ENCODE measurements around the gene FMN1. TPM values are rescaled to one million over a fixed set of nuclear protein-coding genes. Genes with fewer than 3 reads are reported as not detected.

FMN1 gene
- total RNA-seq, 2 donors from 2014 or later, result 0.60 to 1.1 TPM

DNA sequence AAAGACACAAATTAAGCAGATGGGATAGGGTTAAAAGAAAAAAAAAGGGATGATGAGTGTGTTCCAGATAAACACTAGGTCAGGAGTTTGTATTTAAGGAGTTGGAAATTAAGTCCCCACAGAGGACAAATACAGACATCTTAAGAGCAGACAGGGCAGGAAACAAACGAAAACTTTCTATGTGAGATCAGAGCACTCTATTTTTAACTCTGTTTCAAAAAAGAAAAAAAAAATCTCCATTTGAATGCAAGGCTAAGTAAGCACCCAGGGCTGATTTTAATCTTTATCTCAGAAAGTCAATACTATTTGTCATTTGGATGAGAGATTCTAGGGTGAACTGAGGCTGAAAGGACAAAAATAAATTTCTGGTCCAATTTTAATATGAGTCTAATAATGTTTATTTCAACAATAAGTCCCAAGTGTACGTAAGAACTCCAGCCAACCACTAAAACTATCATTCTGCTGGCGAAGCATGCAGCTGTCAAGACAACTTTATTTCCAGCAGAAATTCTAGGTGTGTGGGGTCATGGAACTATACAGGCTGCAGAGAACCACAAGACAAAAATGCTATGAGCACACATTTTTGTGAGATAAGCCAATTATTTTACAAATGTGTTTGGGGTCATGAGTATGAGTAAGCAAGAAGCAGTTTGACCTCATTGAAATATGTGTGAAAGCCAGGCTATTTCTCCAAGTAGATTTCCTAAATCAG, 186.1 kb downstream of the FMN1 start:
- Mint-ChIP-seq H3K9me3 (peaks cover 2% of the 10 kb centered on the region), H3K36me3 (ENCODE audit: low read depth) (no peaks in the 10 kb centered on the region), H3K27me3 (ENCODE audit: insufficient read depth) (peaks cover 3% of the 10 kb centered on the region), H3K4me3 (no peak overlapping the region), H3K27ac (no peak overlapping the region), H3K4me1 (peaks cover 12% of the 10 kb centered on the region)
- H3K9me3 ChIP-seq (ENCODE audit: control insufficient read depth, low read length), result no peaks in the 10 kb centered on the region
- H3K4me3 ChIP-seq (ENCODE audit: low read length), result no peak overlapping the region
- H3K4me1 ChIP-seq (ENCODE audit: control insufficient read depth, insufficient read depth, low read length), result no peaks in the 10 kb centered on the region
- TF ChIP-seq, protein P1, sequence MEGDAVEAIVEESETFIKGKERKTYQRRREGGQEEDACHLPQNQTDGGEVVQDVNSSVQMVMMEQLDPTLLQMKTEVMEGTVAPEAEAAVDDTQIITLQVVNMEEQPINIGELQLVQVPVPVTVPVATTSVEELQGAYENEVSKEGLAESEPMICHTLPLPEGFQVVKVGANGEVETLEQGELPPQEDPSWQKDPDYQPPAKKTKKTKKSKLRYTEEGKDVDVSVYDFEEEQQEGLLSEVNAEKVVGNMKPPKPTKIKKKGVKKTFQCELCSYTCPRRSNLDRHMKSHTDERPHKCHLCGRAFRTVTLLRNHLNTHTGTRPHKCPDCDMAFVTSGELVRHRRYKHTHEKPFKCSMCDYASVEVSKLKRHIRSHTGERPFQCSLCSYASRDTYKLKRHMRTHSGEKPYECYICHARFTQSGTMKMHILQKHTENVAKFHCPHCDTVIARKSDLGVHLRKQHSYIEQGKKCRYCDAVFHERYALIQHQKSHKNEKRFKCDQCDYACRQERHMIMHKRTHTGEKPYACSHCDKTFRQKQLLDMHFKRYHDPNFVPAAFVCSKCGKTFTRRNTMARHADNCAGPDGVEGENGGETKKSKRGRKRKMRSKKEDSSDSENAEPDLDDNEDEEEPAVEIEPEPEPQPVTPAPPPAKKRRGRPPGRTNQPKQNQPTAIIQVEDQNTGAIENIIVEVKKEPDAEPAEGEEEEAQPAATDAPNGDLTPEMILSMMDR (conservative IDR thresholded peaks at IDR 0.05), result no peak
- H3K27ac ChIP-seq (ENCODE audit: low read depth, low read length), result no peak overlapping the region
- H3K9ac ChIP-seq (ENCODE audit: extremely low read depth, low read length, poor library complexity, severe bottlenecking), result no peak overlapping the region
- no peaks in the 10 kb centered on the region for H3K36me3 ChIP-seq (ENCODE audit: control insufficient read depth, insufficient read depth, low read length)
- DNase-seq, result no peak
- no peaks in the 10 kb centered on the region for H3K27me3 ChIP-seq (ENCODE audit: control insufficient read depth, insufficient read depth, low read length, poor library complexity, severe bottlenecking)
- WGBS, 2 experiments (ENCODE audit: insufficient coverage in 1 of 2, insufficient read length in 1 of 2), result 71 to 72% methylated on average over 3 of the region's 3 CpGs

GRCh38 chr15:33007303-33007855, 187.1 kb downstream of the FMN1 start:
- Mint-ChIP-seq H3K4me1 (peaks cover 15% of the 10 kb centered on the region), H3K9me3 (peaks cover 2% of the 10 kb centered on the region), H3K27me3 (ENCODE audit: insufficient read depth) (no peaks in the 10 kb centered on the region), H3K36me3 (ENCODE audit: low read depth) (no peaks in the 10 kb centered on the region), H3K4me3 (no peak overlapping the region), H3K27ac (no peak overlapping the region)
- Histone ChIP-seq H3K27me3 (ENCODE audit: control insufficient read depth, insufficient read depth, low read length, poor library complexity, severe bottlenecking) (no peaks in the 10 kb centered on the region), H3K4me1 (ENCODE audit: control insufficient read depth, insufficient read depth, low read length) (no peaks in the 10 kb centered on the region), H3K9ac (ENCODE audit: extremely low read depth, low read length, poor library complexity, severe bottlenecking) (no peak overlapping the region), H3K9me3 (ENCODE audit: control insufficient read depth, low read length) (no peaks in the 10 kb centered on the region), H3K27ac (ENCODE audit: low read depth, low read length) (no peak overlapping the region), H3K36me3 (ENCODE audit: control insufficient read depth, insufficient read depth, low read length) (no peaks in the 10 kb centered on the region), H3K4me3 (ENCODE audit: low read length) (no peak overlapping the region)
- TF ChIP-seq, protein P1 (conservative IDR thresholded peaks at IDR 0.05), result peak; percentile 68
- peak; percentile 62 for DNase-seq
- 63 to 71% methylated on average over 1 to 4 of the region's 4 CpGs for WGBS, 2 experiments (ENCODE audit: insufficient coverage in 1 of 2, insufficient read length in 1 of 2)

GRCh38 chr15:33005582-33005981, 188.9 kb downstream of the FMN1 start:
- DNase-seq, result no peak
- Histone ChIP-seq H3K36me3 (ENCODE audit: control insufficient read depth, insufficient read depth, low read length) (no peaks in the 10 kb centered on the region), H3K9me3 (ENCODE audit: control insufficient read depth, low read length) (no peaks in the 10 kb centered on the region), H3K27me3 (ENCODE audit: control insufficient read depth, insufficient read depth, low read length, poor library complexity, severe bottlenecking) (no peaks in the 10 kb centered on the region), H3K27ac (ENCODE audit: low read depth, low read length) (peak overlapping the region; percentile 19), H3K4me1 (ENCODE audit: control insufficient read depth, insufficient read depth, low read length) (no peaks in the 10 kb centered on the region), H3K9ac (ENCODE audit: extremely low read depth, low read length, poor library complexity, severe bottlenecking) (no peak overlapping the region), H3K4me3 (ENCODE audit: low read length) (no peak overlapping the region)
- no peaks in the 10 kb centered on the region for H3K36me3 Mint-ChIP-seq (ENCODE audit: low read depth)
- TF ChIP-seq, protein P1 (conservative IDR thresholded peaks at IDR 0.05), result no peak
- no peak overlapping the region for H3K4me3 Mint-ChIP-seq
- H3K9me3 Mint-ChIP-seq, result peaks cover 2% of the 10 kb centered on the region
- WGBS, 2 experiments (ENCODE audit: insufficient coverage in 1 of 2, insufficient read length in 1 of 2), result 92% methylated on average over 1 of the region's 1 CpG; no CpG with 5 or more reads in 1 of the 2 experiments
- no peaks in the 10 kb centered on the region for H3K27me3 Mint-ChIP-seq (ENCODE audit: insufficient read depth)
- no peak overlapping the region for H3K27ac Mint-ChIP-seq
- H3K4me1 Mint-ChIP-seq, result peaks cover 15% of the 10 kb centered on the region

Data from endodermal cell (in vitro differentiated cells).